B cell (primary cell): Measurements from ENCODE around the gene CPA5. TPM values are rescaled to one million over a fixed set of nuclear protein-coding genes. Genes with fewer than 3 reads are reported as not detected.

Source experiments
- ATAC-seq: fragments of 200-7000 bp; cut with Tn5 transposase; one replicate; pipeline ENCODE4 v1.10.0; 2021; ENCODE audit warnings: low read depth, mild to moderate bottlenecking, moderate number of reproducible peaks, moderate library complexity
- CTCF ChIA-PET: fragments of 350-600 bp; sonication (Branson Sonifier 250); formaldehyde crosslinking; loops from one replicate; lab custom pipeline; 2021; ENCODE audit warnings: antibody characterized with exemption, inconsistent platforms; lab: Charles Lee
- POLR2A ChIA-PET: fragments of 350-600 bp; sonication (Branson Sonifier 250); formaldehyde crosslinking; loops from one replicate; lab custom pipeline; 2021; ENCODE audit warnings: antibody characterized with exemption; lab: Charles Lee
- DNase-seq: peaks from one replicate; pipeline ENCODE4 v3.0.0; 2013
- H2AFZ ChIP-seq: 2 replicates; pipeline ENCODE4 v1.6.1; 2012; ENCODE audit warnings: mild to moderate bottlenecking, low read depth, low read length; ENCODE audit not compliant: insufficient read depth, poor library complexity, severe bottlenecking
- H3K27ac ChIP-seq, 2 donors: 1 replicate in 1 of 2; 2 replicates in 1 of 2; pipeline ENCODE4 v1.5.1; 2012 to 2013; ENCODE audit warnings: low read length in 2 of 2, mild to moderate bottlenecking in 2 of 2, moderate library complexity in 1 of 2
- H3K27me3 ChIP-seq, 4 experiments: fragments of 200-600 bp in 1 of 4; sonication (generic) in 1 of 4; replicated peaks in 1 of 4; 1 replicate in 2 of 4; 2 replicates in 2 of 4; pipeline versions ENCODE4 v1.6.1 to v1.7.0; 2013 to 2016; ENCODE audit warnings: low read length in 3 of 4, mild to moderate bottlenecking in 2 of 4, mixed read lengths in 1 of 4, moderate library complexity in 1 of 4; ENCODE audit not compliant: insufficient read depth in 4 of 4, control insufficient read depth in 3 of 4; ENCODE audit errors: control extremely low read depth in 1 of 4
- H3K36me3 ChIP-seq, 2 experiments: replicated peaks in 1 of 2; 1 replicate in 1 of 2; 2 replicates in 1 of 2; pipeline versions ENCODE4 v1.6.1 to v1.7.1; 2013; ENCODE audit warnings: low read length in 1 of 2; ENCODE audit not compliant: insufficient read depth in 2 of 2, control insufficient read depth in 1 of 2; ENCODE audit errors: control extremely low read depth in 1 of 2, extremely low read depth in 1 of 2
- H3K4me1 ChIP-seq, 2 donors: fragments of 200-600 bp in 1 of 2; sonication (generic) in 1 of 2; 1 replicate in 1 of 2; 2 replicates in 1 of 2; pipeline versions ENCODE4 v1.5.1 to v1.6.1; 2013 to 2017; ENCODE audit warnings: low read length in 2 of 2; ENCODE audit not compliant: control insufficient read depth in 2 of 2, insufficient read depth in 2 of 2
- H3K4me2 ChIP-seq: replicated peaks from 2 replicates; pipeline ENCODE3; 2012; ENCODE audit warnings: mild to moderate bottlenecking, low read depth, low read length; ENCODE audit not compliant: poor library complexity, severe bottlenecking
- H3K4me3 ChIP-seq, 5 experiments: fragments of 200-600 bp in 1 of 5; sonication (generic) in 1 of 5; 1 replicate in 3 of 5; 2 replicates in 2 of 5; pipeline versions ENCODE4 v1.5.1 to v1.7.0; 2011 to 2016; ENCODE audit warnings: low read length in 4 of 5, mild to moderate bottlenecking in 4 of 5, low read depth in 2 of 5, control low read depth in 1 of 5, moderate library complexity in 1 of 5; ENCODE audit not compliant: insufficient read depth in 1 of 5; ENCODE audit errors: control extremely low read depth in 1 of 5, extremely low read depth in 1 of 5
- H3K79me2 ChIP-seq: fragments of 200-600 bp; sonication (generic); one replicate; pipeline ENCODE4 v1.6.0; 2016; ENCODE audit warnings: low read length; ENCODE audit not compliant: control insufficient read depth, insufficient read depth
- H3K9ac ChIP-seq: fragments of 200-600 bp; sonication (generic); 2 replicates; pipeline ENCODE4 v1.6.1; 2017; ENCODE audit warnings: mild to moderate bottlenecking, low read length, moderate library complexity
- H3K9me3 ChIP-seq, 3 donors: one replicate each; pipeline versions ENCODE4 v1.6.1 to v1.7.1; 2013; ENCODE audit warnings: low read length in 2 of 3; ENCODE audit not compliant: control insufficient read depth in 2 of 3, insufficient read depth in 1 of 3; ENCODE audit errors: control extremely low read depth in 1 of 3
- H4K20me1 ChIP-seq: 2 replicates; pipeline ENCODE4 v1.6.0; 2012; ENCODE audit warnings: mild to moderate bottlenecking, low read length; ENCODE audit not compliant: insufficient read depth, control insufficient read depth, poor library complexity, severe bottlenecking
- H3K27ac Mint-ChIP-seq: one replicate; pipeline ENCODE4 v1.8.0; 2021; ENCODE audit warnings: mixed read lengths
- H3K27me3 Mint-ChIP-seq: one replicate; pipeline ENCODE4 v1.8.0; 2021; ENCODE audit warnings: mixed read lengths
- H3K4me1 Mint-ChIP-seq: one replicate; pipeline ENCODE4 v1.8.0; 2021; ENCODE audit warnings: mixed read lengths
- H3K4me3 Mint-ChIP-seq: one replicate; pipeline ENCODE4 v1.8.0; 2021; ENCODE audit warnings: mixed read lengths
- H3K9me3 Mint-ChIP-seq: one replicate; pipeline ENCODE4 v1.8.0; 2022; ENCODE audit warnings: mixed read lengths; ENCODE audit not compliant: insufficient read depth
- EZH2 ChIP-seq: IDR thresholded peaks from 2 replicates; pipeline ENCODE4 v1.6.1; 2012; ENCODE audit warnings: borderline replicate concordance, low read depth, mild to moderate bottlenecking, moderate library complexity, low read length; ENCODE audit not compliant: insufficient read depth, poor library complexity, severe bottlenecking
- WGBS: methylation state at CpG from one replicate; pipeline ENCODE4 v1.1.5; 2013; ENCODE audit warnings: missing lambda C conversion rate; ENCODE audit not compliant: insufficient coverage; 5-methylcytosine and 5-hydroxymethylcytosine counted together
- intact Hi-C: fragments of 100-400 bp; cut with micrococcal nuclease; formaldehyde crosslinking; loops from one replicate; pipeline ENCODE4 v1.10.0; 2022
- polyA plus RNA-seq: library from polyadenylated mRNA; depleted of rRNA; stranded (reverse); fragments of >200 nt; gene quantifications from 2 replicates; pipeline ENCODE4 v1.2.3, GENCODE V29; 2012
- total RNA-seq, 2 donors: library from RNA; stranded (reverse); fragments of 120-200 nt in 1 of 2; gene quantifications; 1 replicate in 1 of 2; 2 replicates in 1 of 2; pipeline versions ENCODE4 v1.2.3 to v1.2.4, GENCODE V29; 2013 to 2022
- TF ChIP-seq, protein P1 (sequence below): fragments of 200-600 bp; IDR thresholded peaks from one replicate; pipeline ENCODE4 v1.8.0; 2022; ENCODE audit warnings: antibody characterized with exemption, mild to moderate bottlenecking

Gene CPA5
- total and polyA plus RNA-seq, 2 donors (not counting 1 experiment from before 2014, with no cell fraction given) = not detected

DNA sequence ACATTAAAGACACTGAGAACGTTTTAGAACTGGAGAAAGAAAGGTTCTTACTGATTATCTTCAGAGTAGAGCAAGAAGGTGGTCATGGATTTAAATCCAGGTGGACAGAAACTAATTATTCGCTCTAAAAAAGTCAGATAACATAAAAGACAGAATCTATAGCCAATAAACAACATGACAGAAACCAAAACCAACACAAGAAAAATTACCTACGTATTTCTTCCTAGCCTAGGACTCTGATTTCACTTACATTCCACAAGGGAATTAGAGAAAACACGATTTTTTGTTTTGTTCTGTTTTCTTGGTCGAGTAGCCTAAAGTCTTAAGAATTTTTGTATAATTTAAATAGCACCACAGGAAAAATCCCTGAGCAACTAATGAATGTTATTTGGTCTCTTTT lies 50.8 kb downstream of the CPA5 start:
- POLR2A ChIA-PET = no interaction called here
- Histone ChIP-seq H3K27ac (no peak overlapping the region), H3K9ac (no peak overlapping the region), H3K4me1 (peaks cover 0 to 9% of the 10 kb centered on the region in 2 donors), H3K36me3 (no peaks in the 10 kb centered on the region), H3K9me3 (no peaks in the 10 kb centered on the region), H3K4me2 (no peak overlapping the region), H3K79me2 (no peaks in the 10 kb centered on the region), H2AFZ (no peak overlapping the region), H3K27me3 (no peaks in the 10 kb centered on the region), H4K20me1 (no peaks in the 10 kb centered on the region), H3K4me3 (no peak overlapping the region)
- peaks cover 7% of the 10 kb centered on the region for H3K4me1 Mint-ChIP-seq
- no peaks in the 10 kb centered on the region for H3K9me3 Mint-ChIP-seq
- H3K4me3 Mint-ChIP-seq = no peak overlapping the region
- ATAC-seq = no peak
- no peaks in the 10 kb centered on the region for H3K27me3 Mint-ChIP-seq
- TF ChIP-seq EZH2 = no peak
- TF ChIP-seq, protein P1, sequence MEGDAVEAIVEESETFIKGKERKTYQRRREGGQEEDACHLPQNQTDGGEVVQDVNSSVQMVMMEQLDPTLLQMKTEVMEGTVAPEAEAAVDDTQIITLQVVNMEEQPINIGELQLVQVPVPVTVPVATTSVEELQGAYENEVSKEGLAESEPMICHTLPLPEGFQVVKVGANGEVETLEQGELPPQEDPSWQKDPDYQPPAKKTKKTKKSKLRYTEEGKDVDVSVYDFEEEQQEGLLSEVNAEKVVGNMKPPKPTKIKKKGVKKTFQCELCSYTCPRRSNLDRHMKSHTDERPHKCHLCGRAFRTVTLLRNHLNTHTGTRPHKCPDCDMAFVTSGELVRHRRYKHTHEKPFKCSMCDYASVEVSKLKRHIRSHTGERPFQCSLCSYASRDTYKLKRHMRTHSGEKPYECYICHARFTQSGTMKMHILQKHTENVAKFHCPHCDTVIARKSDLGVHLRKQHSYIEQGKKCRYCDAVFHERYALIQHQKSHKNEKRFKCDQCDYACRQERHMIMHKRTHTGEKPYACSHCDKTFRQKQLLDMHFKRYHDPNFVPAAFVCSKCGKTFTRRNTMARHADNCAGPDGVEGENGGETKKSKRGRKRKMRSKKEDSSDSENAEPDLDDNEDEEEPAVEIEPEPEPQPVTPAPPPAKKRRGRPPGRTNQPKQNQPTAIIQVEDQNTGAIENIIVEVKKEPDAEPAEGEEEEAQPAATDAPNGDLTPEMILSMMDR = no peak
- CTCF ChIA-PET = no interaction called here
- 100% methylated on average over 1 of the region's 5 CpGs for WGBS
- DNase-seq = no peak
- intact Hi-C loops = no loop called here
- H3K27ac Mint-ChIP-seq = no peak overlapping the region

DNA sequence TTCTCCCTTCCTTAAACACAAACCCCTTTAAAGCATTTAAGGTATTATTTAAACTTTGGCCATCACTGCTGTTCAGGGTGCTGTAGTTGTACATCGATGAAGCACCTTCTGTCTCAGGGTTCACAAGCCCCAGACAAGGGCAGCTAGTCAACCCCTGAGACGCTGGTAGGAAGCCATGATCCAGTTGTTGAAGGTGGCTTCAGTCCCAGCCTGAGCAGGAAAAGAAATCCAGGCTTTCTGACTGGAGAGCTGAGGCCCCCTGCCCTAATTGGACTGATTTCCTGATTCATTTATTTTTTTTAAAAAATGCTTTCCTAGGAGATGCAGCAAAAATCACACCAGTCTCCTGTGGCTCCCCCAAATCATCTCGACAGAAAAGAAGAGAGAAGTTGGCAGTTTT lies 51.5 kb downstream of the CPA5 start:
- Histone ChIP-seq H3K4me1 (peaks cover 0 to 9% of the 10 kb centered on the region in 2 donors), H3K4me3 (no peak overlapping the region), H4K20me1 (no peaks in the 10 kb centered on the region), H3K36me3 (no peaks in the 10 kb centered on the region), H3K9me3 (no peaks in the 10 kb centered on the region), H3K9ac (no peak overlapping the region), H3K27ac (no peak overlapping the region), H3K27me3 (no peaks in the 10 kb centered on the region), H3K4me2 (no peak overlapping the region), H3K79me2 (no peaks in the 10 kb centered on the region), H2AFZ (no peak overlapping the region)
- no peaks in the 10 kb centered on the region for H3K9me3 Mint-ChIP-seq
- H3K4me3 Mint-ChIP-seq = no peak overlapping the region
- no peaks in the 10 kb centered on the region for H3K27me3 Mint-ChIP-seq
- no peak for DNase-seq
- intact Hi-C loops = no loop called here
- peaks cover 7% of the 10 kb centered on the region for H3K4me1 Mint-ChIP-seq
- TF ChIP-seq, protein P1 = no peak
- no peak for TF ChIP-seq EZH2
- H3K27ac Mint-ChIP-seq = no peak overlapping the region
- POLR2A ChIA-PET = no interaction called here
- CTCF ChIA-PET = no interaction called here
- no peak for ATAC-seq
- WGBS = 94% methylated on average over 2 of the region's 3 CpGs
